Esophagus muscularis mucosa (tissue), 4 donors: ENCODE measurements around the gene GRIA4. TPM values are rescaled to one million over a fixed set of nuclear protein-coding genes. Genes with fewer than 3 reads are reported as not detected.

ENCODE experiments used
- DNase-seq: peaks from one replicate; pipeline ENCODE4 v3.0.0-alpha.2; 2017; ENCODE audit errors: extremely low spot score
- H3K27ac ChIP-seq, 4 donors: fragments of 200-600 bp; sonication (generic); replicated peaks in 1 of 4; 1 replicate in 3 of 4; 2 replicates in 1 of 4; pipeline ENCODE4 v1.5.1; 2016 to 2019; ENCODE audit warnings: mild to moderate bottlenecking in 1 of 4
- H3K27me3 ChIP-seq, 4 donors: fragments of 200-600 bp; sonication (generic); one replicate each; pipeline versions ENCODE4 v1.5.1 to v1.6.0; 2016 to 2019
- H3K36me3 ChIP-seq, 4 donors: fragments of 200-600 bp; sonication (generic); one replicate each; pipeline ENCODE4 v1.5.1; 2016 to 2019
- H3K4me1 ChIP-seq, 4 donors: fragments of 200-600 bp; sonication (generic); one replicate each; pipeline ENCODE4 v1.5.1; 2016 to 2019
- H3K4me3 ChIP-seq, 4 donors: fragments of 200-600 bp; sonication (generic); 1 replicate in 2 of 4; 2 replicates in 2 of 4; pipeline ENCODE4 v1.5.1; 2016 to 2019; ENCODE audit warnings: mild to moderate bottlenecking in 4 of 4, moderate library complexity in 1 of 4
- H3K9me3 ChIP-seq, 4 donors: fragments of 200-600 bp; sonication (generic); 1 replicate in 3 of 4; 2 replicates in 1 of 4; pipeline ENCODE4 v1.5.1; 2016 to 2019
- EP300 ChIP-seq: sonication (generic); formaldehyde crosslinking; IDR thresholded peaks from one replicate; pipeline ENCODE4 v1.6.1; 2017; ENCODE audit warnings: antibody characterized with exemption
- POLR2A ChIP-seq: fragments of 450-650 bp; IDR thresholded peaks from one replicate; pipeline ENCODE4 v1.6.1; 2017; ENCODE audit warnings: antibody characterized with exemption, moderate library complexity, mild to moderate bottlenecking, low read depth
- POLR2AphosphoS5 ChIP-seq, 2 donors: sonication (generic); formaldehyde crosslinking; IDR thresholded peaks; one replicate each; pipeline ENCODE4 v1.6.1; 2017; ENCODE audit warnings: antibody characterized with exemption in 2 of 2
- WGBS: methylation state at CpG from one replicate; pipeline ENCODE4 v1.1.5; 2018; 5-methylcytosine and 5-hydroxymethylcytosine counted together
- intact Hi-C: fragments of 100-400 bp; cut with DNase I; formaldehyde crosslinking; loops from one replicate; pipeline ENCODE4 v1.15.1; 2023
- total RNA-seq, 4 donors: library from RNA; depleted of rRNA; stranded (reverse); fragments of >200 nt; gene quantifications; one replicate each; pipeline versions ENCODE4 v1.1.0 to v1.2.1, GENCODE V29; 2016
- TF ChIP-seq, protein P1 (sequence below), 3 experiments: fragments of 200-600 bp in 2 of 3; fragments of 450-650 bp in 1 of 3; sonication (generic) in 2 of 3; IDR thresholded peaks; one replicate each; pipeline ENCODE4 v1.5.1; 2017 to 2019; ENCODE audit warnings: antibody characterized with exemption in 3 of 3, mild to moderate bottlenecking in 2 of 3, moderate library complexity in 1 of 3

The GRIA4 gene
- total RNA-seq, 4 donors from 2014 or later = 0.33 TPM; not detected in 3

DNA sequence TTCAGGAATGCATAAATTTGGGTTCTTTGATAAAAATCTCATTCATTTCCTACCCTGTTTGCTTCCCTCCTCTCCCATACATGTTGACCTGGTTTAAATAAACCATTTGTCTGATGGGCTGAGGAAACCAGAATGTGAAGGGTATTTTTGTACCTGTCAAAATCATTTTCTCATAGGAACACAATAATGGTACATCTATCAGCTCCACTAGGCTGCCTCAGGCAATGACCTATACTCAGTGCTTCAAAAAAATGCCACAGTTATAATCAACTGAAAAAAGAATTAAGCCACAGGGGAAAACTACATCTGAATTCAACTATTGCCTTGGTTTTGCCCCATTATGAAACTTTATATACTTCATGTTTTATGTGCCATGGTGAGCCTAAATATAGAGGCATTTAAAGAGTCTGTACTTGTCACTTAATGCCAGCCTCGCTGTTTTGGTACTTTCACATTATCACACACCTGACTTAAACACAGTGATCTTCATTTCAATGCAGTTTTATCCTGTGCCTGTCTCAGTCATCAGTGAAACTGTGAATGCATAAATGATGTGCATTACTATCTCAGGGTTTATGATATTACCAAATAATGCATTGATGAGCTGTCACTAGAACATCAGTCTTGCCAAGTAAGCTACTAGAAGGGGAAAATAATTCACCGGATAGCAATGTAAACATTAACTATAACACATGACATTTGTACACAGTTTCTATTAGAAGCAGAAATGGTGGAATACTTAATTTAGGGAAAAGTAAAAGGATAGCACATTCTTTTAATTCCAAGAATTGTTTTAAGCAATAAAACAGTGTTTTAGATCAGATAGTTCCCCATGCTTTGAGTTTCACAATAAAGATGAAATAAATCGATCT, 319.4 kb downstream of the GRIA4 start:
- 70% methylated on average over 3 of the region's 3 CpGs for WGBS
- Histone ChIP-seq H3K4me1 (no peaks in the 10 kb centered on the region), H3K9me3 (no peaks in the 10 kb centered on the region), H3K27ac (no peak overlapping the region), H3K27me3 (no peaks in the 10 kb centered on the region), H3K4me3 (no peak overlapping the region), H3K36me3 (no peaks in the 10 kb centered on the region)
- intact Hi-C loops = no loop called here
- DNase-seq = no peak
- TF ChIP-seq, protein P1, sequence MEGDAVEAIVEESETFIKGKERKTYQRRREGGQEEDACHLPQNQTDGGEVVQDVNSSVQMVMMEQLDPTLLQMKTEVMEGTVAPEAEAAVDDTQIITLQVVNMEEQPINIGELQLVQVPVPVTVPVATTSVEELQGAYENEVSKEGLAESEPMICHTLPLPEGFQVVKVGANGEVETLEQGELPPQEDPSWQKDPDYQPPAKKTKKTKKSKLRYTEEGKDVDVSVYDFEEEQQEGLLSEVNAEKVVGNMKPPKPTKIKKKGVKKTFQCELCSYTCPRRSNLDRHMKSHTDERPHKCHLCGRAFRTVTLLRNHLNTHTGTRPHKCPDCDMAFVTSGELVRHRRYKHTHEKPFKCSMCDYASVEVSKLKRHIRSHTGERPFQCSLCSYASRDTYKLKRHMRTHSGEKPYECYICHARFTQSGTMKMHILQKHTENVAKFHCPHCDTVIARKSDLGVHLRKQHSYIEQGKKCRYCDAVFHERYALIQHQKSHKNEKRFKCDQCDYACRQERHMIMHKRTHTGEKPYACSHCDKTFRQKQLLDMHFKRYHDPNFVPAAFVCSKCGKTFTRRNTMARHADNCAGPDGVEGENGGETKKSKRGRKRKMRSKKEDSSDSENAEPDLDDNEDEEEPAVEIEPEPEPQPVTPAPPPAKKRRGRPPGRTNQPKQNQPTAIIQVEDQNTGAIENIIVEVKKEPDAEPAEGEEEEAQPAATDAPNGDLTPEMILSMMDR (IDR thresholded peaks at IDR 0.05) = no peak
- TF ChIP-seq POLR2AphosphoS5 (IDR thresholded peaks at IDR 0.05) (no peak), POLR2A (no peak), EP300 (no peak)

GRCh38 chr11:105933695-105934094, 323.8 kb downstream of the GRIA4 start:
- Histone ChIP-seq H3K27me3 (no peaks in the 10 kb centered on the region), H3K36me3 (no peaks in the 10 kb centered on the region), H3K9me3 (no peaks in the 10 kb centered on the region), H3K4me3 (no peak overlapping the region), H3K27ac (no peak overlapping the region), H3K4me1 (peaks cover 0 to 17% (median 12%) of the 10 kb centered on the region in 4 donors)
- TF ChIP-seq EP300 (no peak), POLR2A (no peak), POLR2AphosphoS5 (IDR thresholded peaks at IDR 0.05) (no peak)
- TF ChIP-seq, protein P1 (IDR thresholded peaks at IDR 0.05) = no peak
- DNase-seq = no peak
- WGBS = 88% methylated on average over 6 of the region's 6 CpGs
- intact Hi-C loops = no loop called here

DNA sequence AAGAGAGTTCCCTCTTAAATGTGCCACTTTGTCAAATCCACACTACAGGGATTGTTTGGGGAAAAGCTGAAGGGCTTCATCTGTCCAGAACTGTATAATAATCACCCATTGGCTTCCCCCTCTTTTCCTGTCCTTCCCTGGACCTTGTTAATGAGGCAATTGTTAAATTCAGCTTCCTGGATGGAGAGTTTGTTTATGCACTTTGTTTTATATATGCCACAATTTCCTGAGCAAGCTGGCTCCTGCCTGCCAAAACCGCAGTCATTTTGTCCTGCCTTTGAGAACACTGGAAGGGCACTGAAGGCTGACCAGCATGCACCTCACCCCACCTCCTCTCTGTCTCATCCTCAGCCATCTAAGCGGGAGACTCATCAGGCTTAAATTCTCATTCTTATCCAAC, 325.9 kb downstream of the GRIA4 start:
- no peaks in the 10 kb centered on the region for H3K9me3 ChIP-seq
- DNase-seq = no peak
- H3K4me3 ChIP-seq = no peak overlapping the region
- intact Hi-C loops = no loop called here
- no peaks in the 10 kb centered on the region for H3K27me3 ChIP-seq
- TF ChIP-seq POLR2AphosphoS5 (IDR thresholded peaks at IDR 0.05) = no peak
- TF ChIP-seq POLR2A = no peak
- TF ChIP-seq EP300 = no peak
- TF ChIP-seq, protein P1 (IDR thresholded peaks at IDR 0.05) = no peak
- peaks cover 0 to 17% (median 12%) of the 10 kb centered on the region in 4 donors for H3K4me1 ChIP-seq
- no peaks in the 10 kb centered on the region for H3K36me3 ChIP-seq
- no peak overlapping the region for H3K27ac ChIP-seq
- 54% methylated on average over 2 of the region's 2 CpGs for WGBS

- Histone ChIP-seq H3K4me1 (peaks cover 0 to 17% (median 12%) of the 10 kb centered on the region in 4 donors), H3K36me3 (no peaks in the 10 kb centered on the region), H3K27me3 (no peaks in the 10 kb centered on the region), H3K4me3 (no peak overlapping the region), H3K9me3 (no peaks in the 10 kb centered on the region), H3K27ac (no peak overlapping the region)
- TF ChIP-seq POLR2AphosphoS5 (IDR thresholded peaks at IDR 0.05) (no peak), EP300 (no peak)
- TF ChIP-seq, protein P1 (IDR thresholded peaks at IDR 0.05) = no peak
- WGBS = 21% methylated on average over 4 of the region's 4 CpGs
- intact Hi-C loops = no loop called here
- no peak for DNase-seq
Observed at GRCh38 chr11:105937331-105937730, 327.5 kb downstream of the GRIA4 start.
